Measurements from ENCODE around the gene CBX6. TPM values are rescaled to one million over a fixed set of nuclear protein-coding genes. Genes with fewer than 3 reads are reported as not detected.

Gene CBX6
- polyA plus RNA-seq, 1 donor (not counting 4 experiments of a cell fraction or from before 2014, with no cell fraction given), result 4.1 TPM

DNA sequence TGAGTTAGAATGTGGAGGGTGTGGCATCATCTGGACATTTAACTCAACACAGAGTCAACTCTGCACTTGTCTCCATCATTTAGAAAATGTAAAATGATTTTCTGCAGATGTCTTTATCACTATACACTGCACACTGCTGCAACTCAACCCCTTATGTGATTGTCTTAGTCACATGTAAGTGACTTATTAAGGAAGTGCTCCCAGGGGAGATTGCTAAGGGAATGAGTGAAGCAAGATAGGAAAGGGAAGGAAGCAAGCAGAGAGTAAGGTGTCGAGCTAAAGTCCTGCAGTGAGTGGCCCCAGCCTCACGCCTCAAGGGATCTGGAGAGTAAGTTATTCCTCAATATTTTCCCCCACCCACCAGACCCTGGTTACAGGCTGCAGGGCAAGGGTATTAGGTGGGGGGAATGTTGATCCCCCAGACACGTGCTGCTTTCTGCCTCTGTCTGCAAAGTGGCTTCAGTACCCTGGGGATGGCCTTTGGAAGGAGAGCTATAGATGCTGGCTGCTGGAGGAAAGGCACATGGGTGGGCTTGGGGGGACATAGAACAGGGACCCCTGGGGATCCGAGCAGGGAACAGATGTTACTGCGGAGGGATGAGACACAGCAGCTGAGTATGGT, 7.2 kb upstream of the CBX6 start:
- FAIRE-seq, result no peak
- TF ChIP-seq EZH2 (IDR thresholded peaks at IDR 0.05; ENCODE audit: low read length), result no peak
- TF ChIP-seq, protein P1, sequence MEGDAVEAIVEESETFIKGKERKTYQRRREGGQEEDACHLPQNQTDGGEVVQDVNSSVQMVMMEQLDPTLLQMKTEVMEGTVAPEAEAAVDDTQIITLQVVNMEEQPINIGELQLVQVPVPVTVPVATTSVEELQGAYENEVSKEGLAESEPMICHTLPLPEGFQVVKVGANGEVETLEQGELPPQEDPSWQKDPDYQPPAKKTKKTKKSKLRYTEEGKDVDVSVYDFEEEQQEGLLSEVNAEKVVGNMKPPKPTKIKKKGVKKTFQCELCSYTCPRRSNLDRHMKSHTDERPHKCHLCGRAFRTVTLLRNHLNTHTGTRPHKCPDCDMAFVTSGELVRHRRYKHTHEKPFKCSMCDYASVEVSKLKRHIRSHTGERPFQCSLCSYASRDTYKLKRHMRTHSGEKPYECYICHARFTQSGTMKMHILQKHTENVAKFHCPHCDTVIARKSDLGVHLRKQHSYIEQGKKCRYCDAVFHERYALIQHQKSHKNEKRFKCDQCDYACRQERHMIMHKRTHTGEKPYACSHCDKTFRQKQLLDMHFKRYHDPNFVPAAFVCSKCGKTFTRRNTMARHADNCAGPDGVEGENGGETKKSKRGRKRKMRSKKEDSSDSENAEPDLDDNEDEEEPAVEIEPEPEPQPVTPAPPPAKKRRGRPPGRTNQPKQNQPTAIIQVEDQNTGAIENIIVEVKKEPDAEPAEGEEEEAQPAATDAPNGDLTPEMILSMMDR (optimal IDR thresholded peaks at IDR 0.05 in 1 of 3, IDR thresholded peaks at IDR 0.05 in 1 of 3, conservative IDR thresholded peaks at IDR 0.05 in 1 of 3; ENCODE audit: extremely low read depth in 1 of 3, insufficient read depth in 2 of 3, low read length in 3 of 3), result no peak

DNA sequence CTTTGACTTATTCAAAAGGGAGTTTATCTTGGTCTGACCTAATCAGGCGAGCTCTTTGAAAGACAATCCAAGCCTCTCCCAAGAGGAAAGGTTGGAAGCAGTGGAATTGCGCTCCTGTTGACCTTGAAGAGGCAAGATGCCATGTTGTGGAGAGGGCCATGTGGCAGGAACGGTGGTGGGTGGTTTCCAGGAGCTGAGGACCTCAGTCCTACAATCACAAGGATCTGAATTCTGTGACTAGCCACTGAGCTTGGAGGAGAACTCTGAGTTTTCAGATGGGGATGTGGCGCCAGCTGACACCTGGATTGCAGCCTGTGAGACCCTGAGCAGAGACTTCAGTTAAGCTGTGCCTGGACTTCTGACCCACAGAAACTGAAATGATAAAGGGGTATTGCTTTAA, 6.0 kb upstream of the CBX6 start:
- no peak for TF ChIP-seq EZH2 (IDR thresholded peaks at IDR 0.05; ENCODE audit: low read length)
- TF ChIP-seq, protein P1 (optimal IDR thresholded peaks at IDR 0.05 in 1 of 3, IDR thresholded peaks at IDR 0.05 in 1 of 3, conservative IDR thresholded peaks at IDR 0.05 in 1 of 3; ENCODE audit: extremely low read depth in 1 of 3, insufficient read depth in 2 of 3, low read length in 3 of 3), result no peak
- Histone ChIP-seq H3K36me3 (ENCODE audit: control insufficient read depth in 2 of 2, extremely low read depth in 1 of 2, insufficient read depth in 2 of 2, low read length in 2 of 2) (no peaks in the 10 kb centered on the region), H3K27me3 (ENCODE audit: control insufficient read depth, extremely low read depth, insufficient read depth, low read length) (peaks cover 31% of the 10 kb centered on the region), H3K4me3 (ENCODE audit: control insufficient read depth in 2 of 3, extremely low read depth in 1 of 3, insufficient read depth in 2 of 3, low read depth in 1 of 3, low read length in 3 of 3) (no peak overlapping the region), H3K27ac (ENCODE audit: control insufficient read depth, insufficient read depth, low read length) (no peak overlapping the region), H3K4me1 (ENCODE audit: control insufficient read depth, extremely low read depth, insufficient read depth, low read length) (peaks cover 9% of the 10 kb centered on the region), H3K9me1 (ENCODE audit: control insufficient read depth, extremely low read depth, insufficient read depth, low read length) (no peaks in the 10 kb centered on the region), H3K79me2 (ENCODE audit: control insufficient read depth, insufficient read depth, low read length) (no peaks in the 10 kb centered on the region), H3K9ac (ENCODE audit: control insufficient read depth, extremely low read depth, insufficient read depth, low read length) (no peak overlapping the region), H3K4me2 (ENCODE audit: control insufficient read depth, extremely low read depth, insufficient read depth, low read depth, low read length) (no peak overlapping the region), H4K20me1 (ENCODE audit: control insufficient read depth, extremely low read depth, insufficient read depth, low read length) (no peaks in the 10 kb centered on the region), H2AFZ (ENCODE audit: control insufficient read depth, low read length) (no peak overlapping the region), H3K9me3 (ENCODE audit: control insufficient read depth, low read depth, low read length) (no peaks in the 10 kb centered on the region)
- DNase-seq (ENCODE audit: low read depth, low spot score) (no peak), FAIRE-seq (no peak)
- dilution Hi-C loops (cut with MboI; ENCODE audit: extremely low pct_ligation_motif_present, low sequenced_read_pairs), result no loop called here

More for the DNA sequence above, 7.2 kb upstream of the CBX6 start:
- Histone ChIP-seq H3K36me3 (ENCODE audit: control insufficient read depth in 2 of 2, extremely low read depth in 1 of 2, insufficient read depth in 2 of 2, low read length in 2 of 2) (no peaks in the 10 kb centered on the region), H3K79me2 (ENCODE audit: control insufficient read depth, insufficient read depth, low read length) (no peaks in the 10 kb centered on the region), H2AFZ (ENCODE audit: control insufficient read depth, low read length) (no peak overlapping the region), H3K9me1 (ENCODE audit: control insufficient read depth, extremely low read depth, insufficient read depth, low read length) (no peaks in the 10 kb centered on the region), H3K9ac (ENCODE audit: control insufficient read depth, extremely low read depth, insufficient read depth, low read length) (no peak overlapping the region), H3K27ac (ENCODE audit: control insufficient read depth, insufficient read depth, low read length) (no peak overlapping the region), H4K20me1 (ENCODE audit: control insufficient read depth, extremely low read depth, insufficient read depth, low read length) (no peaks in the 10 kb centered on the region), H3K4me3 (ENCODE audit: control insufficient read depth in 2 of 3, extremely low read depth in 1 of 3, insufficient read depth in 2 of 3, low read depth in 1 of 3, low read length in 3 of 3) (no peak overlapping the region), H3K4me1 (ENCODE audit: control insufficient read depth, extremely low read depth, insufficient read depth, low read length) (peaks cover 2% of the 10 kb centered on the region), H3K4me2 (ENCODE audit: control insufficient read depth, extremely low read depth, insufficient read depth, low read depth, low read length) (no peak overlapping the region), H3K27me3 (ENCODE audit: control insufficient read depth, extremely low read depth, insufficient read depth, low read length) (peaks cover 26% of the 10 kb centered on the region), H3K9me3 (ENCODE audit: control insufficient read depth, low read depth, low read length) (no peaks in the 10 kb centered on the region)
- DNase-seq (ENCODE audit: low read depth, low spot score), result no peak
- dilution Hi-C loops (cut with MboI; ENCODE audit: extremely low pct_ligation_motif_present, low sequenced_read_pairs), result no loop called here
